Stimulated activated CD8-positive, alpha-beta memory T cell treated with anti-CD3 and anti-CD28 coated beads, Interleukin-4, amount 100 ng/mL, for 24 hours (primary cell): ENCODE results near the gene KIF26B.

ENCODE experiments used
- DNase-seq: peaks from one replicate; pipeline ENCODE4 v3.0.0-alpha.2; 2020; ENCODE audit warnings: low read depth

The KIF26B gene

DNA sequence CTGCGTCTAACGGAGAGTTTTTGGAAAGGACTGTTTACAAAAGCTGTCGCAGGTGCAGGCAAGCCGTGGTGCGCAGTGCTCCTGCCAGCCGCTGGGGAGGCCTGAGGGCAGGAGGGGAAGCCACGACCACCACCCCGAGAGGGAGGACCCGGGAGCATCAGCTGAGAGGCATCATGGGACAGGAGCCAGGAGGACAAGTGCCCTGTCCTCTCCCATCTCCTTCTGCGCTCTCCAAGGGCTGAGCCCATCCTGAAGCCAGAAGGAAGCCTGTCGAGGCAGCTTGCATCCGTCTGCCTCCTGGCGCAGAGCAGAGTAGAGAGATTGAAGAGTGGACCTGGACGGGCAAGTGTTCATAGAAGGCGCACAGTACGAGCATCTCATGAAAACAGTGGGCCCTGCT lies 310.9 kb downstream of the KIF26B start:
- no peak for DNase-seq

DNA sequence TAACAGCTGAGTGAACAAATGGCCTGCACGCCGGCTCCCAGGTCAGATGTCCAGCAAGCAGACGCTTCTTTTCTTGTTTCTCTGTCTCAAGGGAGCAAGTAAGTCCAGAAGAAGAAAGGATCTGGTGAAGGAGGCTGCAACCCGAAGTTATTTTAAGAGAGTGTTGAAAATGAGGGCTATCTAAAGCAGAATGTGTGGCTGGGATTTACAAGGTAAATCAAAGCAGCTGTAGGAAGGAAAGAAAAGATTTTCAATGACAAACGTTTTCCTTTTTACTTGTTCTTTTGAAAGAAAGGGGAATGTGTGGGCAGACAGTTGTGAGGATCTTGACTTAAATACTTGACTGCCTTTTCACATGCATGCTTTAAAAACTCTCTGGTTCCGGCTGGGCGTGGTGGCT lies 311.5 kb downstream of the KIF26B start:
- DNase-seq, result no peak

DNA sequence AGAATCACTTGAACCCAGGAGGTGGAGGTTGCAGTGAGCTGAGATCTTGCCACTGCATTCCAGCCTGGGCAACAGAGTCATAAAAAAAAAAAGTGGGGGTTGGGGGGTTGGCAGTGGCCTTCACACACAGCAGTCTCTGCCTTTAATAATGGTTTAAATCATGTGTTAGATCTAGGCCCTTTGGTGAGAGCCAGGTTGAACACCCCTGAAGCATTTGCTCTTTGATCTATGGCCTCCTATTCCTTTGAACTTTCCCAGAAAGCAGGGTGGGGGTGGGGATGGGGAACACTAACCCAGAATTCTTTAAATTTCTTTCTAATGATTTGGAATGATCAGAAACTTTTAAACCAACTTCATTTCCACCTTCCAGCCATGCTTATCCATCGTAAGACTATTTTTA lies 313.0 kb downstream of the KIF26B start:
- DNase-seq, result no peak

DNA sequence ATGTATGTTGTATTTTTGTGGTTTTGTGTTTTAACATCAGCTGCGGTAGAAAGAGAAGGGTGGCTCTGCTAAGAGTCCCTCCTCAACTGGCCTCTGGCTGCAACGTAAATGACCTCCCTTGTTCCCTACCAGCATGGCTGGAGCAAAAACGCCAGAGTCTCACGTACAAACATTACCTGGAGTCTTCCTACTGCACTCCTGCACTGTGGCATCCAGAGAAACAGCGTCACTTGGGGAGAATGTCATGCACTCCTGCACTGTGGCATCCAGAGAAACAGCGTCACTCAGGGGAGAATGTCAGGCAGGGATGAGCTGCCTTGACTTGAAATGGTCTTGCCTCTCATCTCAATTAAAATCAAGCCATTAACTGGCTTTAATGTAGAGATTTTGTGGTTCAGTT lies 314.2 kb downstream of the KIF26B start:
- no peak for DNase-seq

DNA sequence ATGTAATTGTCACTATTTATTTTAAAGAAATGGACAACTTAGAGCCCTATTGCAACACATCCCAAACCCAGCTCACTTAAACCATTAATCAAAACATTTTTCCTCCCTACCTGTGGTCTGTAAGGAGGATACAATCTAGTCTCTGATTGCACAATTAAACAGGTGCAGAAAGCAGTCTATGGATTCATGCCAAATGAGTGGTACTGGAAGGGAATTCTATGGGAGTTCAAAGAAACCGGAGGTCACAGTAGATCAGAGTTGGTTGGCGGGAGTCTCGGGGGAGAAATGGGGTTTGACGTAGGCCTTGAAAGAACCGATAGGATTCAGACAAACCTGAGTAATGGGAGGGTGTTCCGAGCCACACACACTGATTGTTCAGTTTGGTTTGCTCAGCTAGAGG lies 314.9 kb downstream of the KIF26B start:
- no peak for DNase-seq

DNA sequence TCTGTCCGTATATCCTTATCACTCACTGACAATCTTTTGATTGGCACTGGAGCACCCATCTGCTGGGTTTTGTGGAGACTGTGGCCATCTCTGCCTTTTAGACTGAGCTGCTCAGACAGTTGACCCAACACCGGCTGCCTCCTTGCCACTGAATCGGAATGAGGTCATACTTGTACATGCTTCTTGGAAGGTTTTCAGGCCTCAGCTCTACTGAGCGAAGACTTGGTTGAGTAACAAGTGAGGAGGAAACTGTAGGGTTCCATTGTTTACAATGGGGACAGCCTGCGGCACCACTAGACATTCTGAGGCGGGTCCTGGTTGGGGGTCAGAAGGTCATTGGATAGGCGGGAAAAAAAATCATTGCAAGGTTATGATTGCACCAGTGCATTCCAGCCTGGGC lies 320.3 kb downstream of the KIF26B start:
- no peak for DNase-seq

DNA sequence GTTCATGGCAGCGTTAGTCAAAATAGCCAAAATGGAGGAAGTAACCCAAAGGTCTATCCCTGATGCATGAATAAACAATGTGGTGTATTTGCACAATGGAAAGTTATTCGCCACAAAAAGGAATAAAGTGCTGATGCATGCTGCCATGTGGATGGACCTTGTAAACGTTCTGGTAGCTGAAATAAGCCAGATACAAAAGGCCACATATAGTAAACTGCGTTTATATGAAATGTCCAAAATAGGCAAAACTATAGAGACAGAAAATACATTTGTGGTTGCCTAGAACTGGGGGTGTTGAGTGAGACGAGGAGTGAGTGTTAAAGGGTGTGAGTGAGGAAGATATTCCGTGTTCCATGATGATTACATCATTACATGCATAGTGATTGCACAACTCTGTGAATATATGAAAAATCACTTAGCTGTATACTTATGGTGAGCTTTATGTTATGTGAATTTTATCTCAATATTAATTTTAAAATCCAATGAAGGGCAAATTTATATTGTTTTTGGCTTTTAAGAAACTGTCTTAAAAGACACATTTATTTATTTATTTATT lies 321.3 kb downstream of the KIF26B start:
- DNase-seq, result no peak

DNA sequence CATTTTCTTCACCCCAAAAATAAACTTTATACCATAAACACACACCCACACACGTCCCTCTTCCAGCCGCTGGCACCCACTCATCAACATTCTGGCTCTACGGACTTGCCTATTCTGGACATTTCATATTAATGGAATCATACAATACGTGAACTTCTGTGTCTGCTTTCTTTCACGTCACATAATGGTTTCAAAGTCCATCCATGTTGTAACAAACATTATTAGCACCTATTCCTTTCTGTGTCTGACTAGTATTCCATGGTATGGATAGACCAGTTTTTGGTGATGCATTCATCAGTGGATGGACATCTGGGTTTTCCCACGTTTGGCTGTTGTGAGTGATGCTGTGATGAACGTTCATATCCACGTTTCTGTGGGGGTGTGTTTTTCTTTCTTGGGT lies 323.2 kb downstream of the KIF26B start:
- DNase-seq, result no peak

DNA sequence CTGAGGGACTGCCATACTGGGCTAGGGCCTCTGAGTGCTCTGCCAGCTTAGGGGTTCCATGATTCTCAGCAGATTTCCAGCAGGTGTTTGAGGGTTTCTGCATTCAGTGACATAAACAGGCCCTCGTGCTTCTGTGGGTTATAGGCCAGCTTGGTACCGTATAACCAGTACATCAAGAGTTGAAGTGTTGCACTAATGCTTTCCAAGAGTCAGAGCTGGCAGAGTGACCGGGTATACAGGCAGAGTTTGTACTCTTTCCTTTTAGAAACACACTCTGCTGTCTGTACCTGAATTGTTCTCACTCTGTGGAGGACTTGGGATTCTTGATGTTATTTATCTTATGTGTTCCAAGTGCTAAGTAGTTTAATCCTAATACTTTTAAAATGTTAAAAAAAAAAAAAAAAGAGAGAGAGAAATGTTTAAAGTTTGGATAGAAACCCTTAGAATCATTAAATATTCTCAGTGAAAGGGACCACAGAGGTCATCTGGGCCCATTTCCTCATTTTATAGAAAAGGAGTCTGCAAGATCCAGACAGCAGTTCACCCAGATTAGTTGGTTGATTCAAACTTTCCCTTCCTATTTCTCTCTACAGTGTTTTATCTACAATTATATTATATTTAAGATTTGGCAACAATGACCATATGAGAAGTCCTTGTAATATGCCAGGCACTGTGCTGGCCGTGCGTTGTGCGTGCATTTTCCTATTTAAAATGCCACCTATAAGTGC lies 325.8 kb downstream of the KIF26B start:
- no peak for DNase-seq

DNA sequence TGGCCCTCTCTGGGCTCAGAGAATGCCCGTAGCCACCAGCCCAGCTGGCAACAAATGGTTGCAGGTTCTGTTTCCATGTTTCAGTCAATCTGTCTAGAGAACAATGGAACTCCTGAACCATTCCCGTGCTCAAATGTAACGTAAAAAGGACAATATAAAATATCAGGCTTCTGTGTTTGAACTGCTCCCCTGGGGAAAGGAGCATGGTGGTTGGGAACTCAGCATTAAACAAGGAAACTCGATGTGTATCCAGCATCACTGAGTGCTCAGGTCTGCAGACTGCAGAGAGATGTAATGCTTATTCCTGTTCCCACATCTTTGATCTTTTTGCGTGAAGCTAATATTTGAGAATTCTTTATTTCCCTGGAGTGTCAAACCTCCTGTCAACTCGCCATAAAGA lies 326.5 kb downstream of the KIF26B start:
- DNase-seq, result no peak

DNA sequence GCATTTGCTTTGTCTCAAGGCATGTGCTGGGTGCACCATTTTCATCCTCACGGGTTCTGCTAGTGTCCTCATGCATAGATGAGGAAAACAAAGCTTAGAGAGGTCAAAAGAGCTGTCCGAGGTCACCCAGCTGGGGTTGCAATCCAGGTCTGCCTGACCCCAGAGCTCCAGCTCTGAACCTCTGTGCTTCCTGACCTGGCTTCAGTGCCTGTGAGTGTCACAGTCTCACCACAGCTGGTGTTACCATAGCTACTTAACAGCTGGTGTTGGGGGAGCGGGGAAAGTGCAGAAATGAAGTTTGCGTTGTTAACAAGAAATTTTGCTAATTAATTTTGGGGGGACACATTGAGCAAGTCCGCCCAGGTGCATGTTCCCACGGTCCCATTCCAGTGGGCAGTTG lies 328.5 kb downstream of the KIF26B start:
- DNase-seq, result no peak

DNA sequence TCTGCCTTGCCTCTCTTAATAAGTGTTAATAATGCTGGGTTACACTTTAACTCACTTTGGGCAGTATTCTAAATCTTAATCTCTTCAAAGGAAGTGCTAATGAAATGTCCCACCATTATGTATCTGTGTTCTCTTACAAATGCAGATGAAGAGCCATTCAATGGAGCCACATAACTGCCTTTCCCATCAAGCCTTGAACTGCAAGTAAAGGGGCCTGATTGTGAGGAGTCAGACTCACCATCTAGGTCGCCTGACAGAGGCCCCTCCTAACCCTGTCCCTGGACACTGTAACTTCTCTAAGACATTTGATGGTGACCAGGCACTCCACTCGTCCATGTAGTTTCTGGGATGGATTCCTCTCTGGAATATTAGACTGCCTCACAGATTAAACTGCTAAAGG lies 329.4 kb downstream of the KIF26B start:
- DNase-seq, result no peak

DNA sequence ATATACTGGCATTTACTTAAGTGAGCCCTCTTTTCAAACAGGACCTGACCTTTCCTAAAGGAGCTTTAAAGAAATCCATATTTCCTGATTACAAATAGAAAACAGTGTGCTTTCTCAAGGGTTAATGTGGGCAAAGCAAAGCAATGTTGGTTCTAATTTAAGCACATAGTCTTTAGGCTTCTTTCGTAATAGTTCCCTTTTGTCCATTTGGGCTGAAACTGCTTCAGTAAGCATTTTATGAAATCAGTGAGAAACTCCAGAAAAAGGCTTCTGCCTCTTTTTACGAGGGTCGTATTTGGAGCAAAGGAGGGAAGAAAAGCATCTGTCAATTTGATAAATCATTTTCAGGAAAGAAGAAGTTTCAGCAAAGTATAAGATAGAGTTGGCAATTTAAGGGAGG lies 331.2 kb downstream of the KIF26B start:
- DNase-seq, result no peak

DNA sequence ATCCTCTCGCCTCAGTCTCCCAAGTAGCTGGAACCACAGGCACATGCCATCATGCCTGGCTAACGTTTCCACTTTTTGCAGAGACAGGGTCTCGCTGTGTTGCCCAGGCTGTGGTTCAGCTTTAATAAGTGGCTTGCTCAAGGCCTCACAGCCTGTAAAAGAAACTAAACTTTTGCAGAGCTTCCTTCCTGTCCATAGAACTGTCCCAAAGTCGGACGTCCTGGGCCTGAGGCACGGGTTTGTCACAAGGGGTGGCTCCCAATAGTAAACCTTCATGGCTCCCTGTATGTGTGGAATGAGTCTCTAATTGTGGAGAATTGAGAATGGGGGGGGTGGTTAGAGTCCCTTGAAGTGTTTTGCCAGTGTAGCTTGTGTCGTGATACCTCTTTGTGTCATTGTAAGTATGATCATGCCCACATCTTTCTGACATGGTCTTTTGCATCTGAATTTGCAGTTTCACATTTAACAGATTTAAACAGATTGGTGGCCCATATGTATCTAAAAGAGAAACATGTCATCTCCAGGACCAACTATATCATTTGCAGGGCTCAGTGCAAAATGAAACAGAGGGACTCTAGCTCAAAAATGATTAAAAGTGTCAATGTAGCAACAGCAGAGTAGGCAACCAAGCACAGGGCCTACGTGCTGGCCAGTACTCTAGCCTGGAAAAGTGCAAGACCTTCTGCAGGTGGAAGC lies 332.1 kb downstream of the KIF26B start:
- no peak for DNase-seq

DNA sequence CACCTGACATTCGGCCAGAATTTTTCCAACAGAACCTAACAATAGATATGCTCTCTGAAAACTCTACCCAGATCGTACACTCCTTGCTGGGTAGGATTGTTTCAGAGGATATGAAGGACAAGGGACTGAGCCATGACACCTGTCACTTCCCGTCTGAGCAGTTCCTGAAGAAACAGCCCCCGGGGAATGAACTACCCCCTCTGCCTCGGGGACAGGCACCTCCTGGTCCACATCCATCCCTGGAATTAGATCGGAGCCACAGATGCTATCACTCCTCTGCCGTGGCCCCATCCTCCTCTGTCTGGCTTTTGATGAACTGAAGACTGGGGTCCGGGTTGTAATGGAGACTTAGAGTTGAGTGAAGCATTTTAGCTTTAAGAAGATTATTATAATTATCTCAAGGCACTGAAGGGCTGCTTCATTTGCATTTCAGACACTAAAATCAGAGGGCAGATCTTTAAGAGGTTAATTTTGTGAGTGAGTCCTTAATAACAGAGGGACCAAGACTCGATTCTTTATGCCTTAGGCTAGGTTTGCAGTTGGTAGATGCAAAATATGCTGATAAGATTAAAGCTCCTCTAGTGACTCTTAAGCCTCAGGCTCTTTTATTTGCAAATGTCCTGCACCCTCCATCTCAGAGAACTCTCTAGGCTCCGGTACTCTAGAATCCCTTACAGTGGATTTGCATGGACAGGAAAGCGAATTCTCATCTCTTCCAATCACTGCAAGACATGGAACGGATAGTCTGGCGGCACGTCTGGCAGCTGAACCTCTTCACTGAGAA lies 333.8 kb downstream of the KIF26B start:
- no peak for DNase-seq

DNA sequence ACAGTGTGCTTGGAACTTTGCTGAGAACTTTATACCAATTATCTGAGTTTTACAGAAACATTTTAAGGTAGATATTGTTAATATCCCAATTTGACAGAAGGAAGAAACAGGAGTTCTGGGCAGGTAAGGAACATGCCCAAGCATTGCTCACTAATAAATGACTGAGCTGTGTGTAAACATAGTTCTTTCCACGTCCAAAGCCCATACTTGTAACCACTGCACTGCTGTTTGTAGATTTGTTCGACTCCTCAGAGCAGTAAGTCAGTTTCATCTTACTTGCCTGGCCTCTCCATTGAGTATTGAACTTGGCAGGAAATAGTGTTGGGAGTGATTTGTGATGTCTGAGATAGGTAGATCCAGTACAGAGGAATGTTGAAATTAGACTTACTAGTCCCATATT lies 335.1 kb downstream of the KIF26B start:
- no peak for DNase-seq

DNA sequence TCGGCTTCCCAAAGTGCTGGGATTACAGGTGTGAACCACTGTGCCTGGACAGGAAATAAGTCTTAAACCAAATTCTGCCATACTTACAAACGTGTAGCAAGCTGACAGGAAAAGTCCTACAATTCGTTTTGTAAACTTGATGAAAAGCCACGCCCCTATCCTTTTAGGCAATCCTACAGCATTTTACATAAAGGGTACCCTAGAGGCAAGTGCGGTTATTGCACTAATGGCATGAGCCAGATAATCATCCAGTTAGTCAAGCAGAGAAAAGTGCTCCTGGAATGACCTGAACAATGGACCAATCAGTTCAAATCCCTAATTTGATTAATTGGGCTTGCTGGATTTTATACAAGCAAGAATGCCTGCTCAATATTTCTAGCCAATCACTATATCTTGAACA lies 338.2 kb downstream of the KIF26B start:
- no peak for DNase-seq

DNA sequence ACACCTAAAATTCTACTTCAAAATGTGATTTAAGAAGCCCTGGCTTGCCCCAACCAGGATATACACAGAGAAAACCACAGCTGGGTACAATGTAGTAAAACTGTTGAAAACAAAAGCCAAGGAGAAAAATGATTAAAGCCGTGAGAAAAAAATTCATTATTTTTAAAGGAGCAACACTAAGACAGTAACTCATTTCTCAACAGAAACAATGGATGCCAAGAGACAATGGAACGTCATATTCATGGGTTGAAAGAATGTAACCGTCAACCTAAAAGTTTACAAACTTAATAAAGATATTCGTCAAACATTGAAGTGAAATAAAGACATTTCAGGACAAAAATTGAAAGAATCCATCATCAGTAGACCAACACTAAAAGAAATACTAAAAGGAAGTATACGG lies 340.9 kb downstream of the KIF26B start:
- DNase-seq, result no peak

DNA sequence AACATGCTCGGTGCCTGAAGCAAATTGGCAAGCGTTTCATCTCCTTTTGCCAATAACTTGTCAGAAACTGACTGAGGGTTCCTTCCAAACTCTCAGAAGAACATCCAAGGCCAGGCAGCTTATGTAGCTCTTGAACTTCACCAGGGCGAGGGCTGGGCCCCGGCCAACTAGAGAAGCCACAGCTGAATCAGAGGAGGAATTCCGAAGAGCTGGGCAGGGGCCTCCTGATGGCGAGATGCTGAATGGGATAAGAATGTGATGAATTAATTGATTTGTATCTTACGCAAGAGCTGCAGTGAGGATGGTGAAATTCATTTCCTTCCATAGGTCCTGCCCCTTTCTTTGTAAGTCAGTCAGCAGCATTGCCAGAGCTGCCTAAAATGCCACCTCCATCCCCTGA lies 345.8 kb downstream of the KIF26B start:
- DNase-seq, result no peak

DNA sequence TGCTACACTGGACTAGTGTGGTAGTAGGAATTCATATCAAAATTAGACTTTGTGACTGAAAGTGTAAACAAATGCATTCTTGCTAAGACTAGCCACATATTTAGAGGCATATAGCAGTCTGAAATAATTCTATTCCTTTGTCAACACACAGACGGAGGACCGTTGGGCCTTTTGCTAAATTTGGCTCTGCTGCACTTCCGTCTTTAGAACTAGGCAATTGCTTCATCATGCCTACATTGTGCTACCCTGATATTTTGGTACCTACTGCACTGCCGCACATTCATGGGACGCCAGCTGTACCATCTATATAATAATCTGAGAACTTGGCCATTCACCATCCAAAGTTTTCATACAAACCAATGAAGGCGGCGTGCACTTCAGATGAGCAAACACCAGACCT lies 346.8 kb downstream of the KIF26B start:
- DNase-seq, result no peak

DNA sequence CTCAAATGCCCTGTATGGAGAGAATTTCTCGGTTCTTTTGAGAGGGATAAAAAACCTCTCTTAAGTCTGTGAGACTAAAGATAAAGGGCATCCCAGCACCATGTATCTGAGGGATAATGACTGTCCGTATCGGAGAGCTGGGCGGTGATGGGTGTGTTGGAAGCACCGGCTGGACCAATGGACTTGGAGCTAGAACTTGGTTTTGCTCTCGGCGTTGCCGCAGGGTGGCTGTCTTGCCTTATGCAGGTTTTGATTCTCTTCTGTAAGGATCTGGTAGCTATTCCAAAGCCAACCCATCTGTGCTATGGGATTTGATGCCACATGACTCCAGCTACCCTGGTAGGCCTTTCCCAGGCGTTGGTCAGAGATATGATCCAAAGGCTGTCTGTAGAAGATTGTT lies 348.8 kb downstream of the KIF26B start:
- no peak for DNase-seq

DNA sequence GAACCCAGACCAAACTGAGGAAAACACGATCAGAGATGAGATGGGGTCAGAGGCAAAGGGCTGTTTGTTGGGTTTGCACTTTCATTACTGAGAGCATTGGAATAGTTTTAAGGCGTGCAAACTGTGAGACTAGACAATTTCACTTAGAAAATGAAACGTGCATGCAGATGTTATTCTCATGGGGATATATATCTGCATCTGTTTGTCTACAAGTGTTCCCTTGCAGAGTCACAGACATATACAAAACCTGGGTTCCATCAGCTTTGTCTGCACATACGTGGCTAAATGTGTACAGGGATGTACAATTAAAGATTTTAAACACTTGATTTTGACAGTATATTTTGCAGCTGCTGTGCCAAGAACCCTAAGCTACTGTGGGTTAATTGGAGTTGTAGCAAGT lies 355.4 kb downstream of the KIF26B start:
- no peak for DNase-seq
